ENCODE results near the gene MICALL2. TPM values are rescaled to one million over a fixed set of nuclear protein-coding genes. Genes with fewer than 3 reads are reported as not detected.

Gene MICALL2
- total and polyA plus RNA-seq, 3 donors from 2014 or later = 13.4 to 39.4 (median 29.4) TPM

GRCh38 chr7:1487466-1487865, 28.2 kb upstream of the MICALL2 start:
- Histone ChIP-seq H3K27ac (no peak overlapping the region), H3K4me1 (no peaks in the 10 kb centered on the region), H3K27me3 (no peaks in the 10 kb centered on the region), H3K36me3 (ENCODE audit: low read depth, missing control alignments) (no peaks in the 10 kb centered on the region), H3K4me3 (no peak overlapping the region), H3K9me3 (no peaks in the 10 kb centered on the region)
- no peak for DNase-seq
- 89 to 93% methylated on average over 13 to 16 of the region's 25 CpGs for WGBS, 2 donors
- intact Hi-C loops (cut with DNase I; ENCODE audit: low total_unique reads) = no loop called here
- TF ChIP-seq, protein P1, sequence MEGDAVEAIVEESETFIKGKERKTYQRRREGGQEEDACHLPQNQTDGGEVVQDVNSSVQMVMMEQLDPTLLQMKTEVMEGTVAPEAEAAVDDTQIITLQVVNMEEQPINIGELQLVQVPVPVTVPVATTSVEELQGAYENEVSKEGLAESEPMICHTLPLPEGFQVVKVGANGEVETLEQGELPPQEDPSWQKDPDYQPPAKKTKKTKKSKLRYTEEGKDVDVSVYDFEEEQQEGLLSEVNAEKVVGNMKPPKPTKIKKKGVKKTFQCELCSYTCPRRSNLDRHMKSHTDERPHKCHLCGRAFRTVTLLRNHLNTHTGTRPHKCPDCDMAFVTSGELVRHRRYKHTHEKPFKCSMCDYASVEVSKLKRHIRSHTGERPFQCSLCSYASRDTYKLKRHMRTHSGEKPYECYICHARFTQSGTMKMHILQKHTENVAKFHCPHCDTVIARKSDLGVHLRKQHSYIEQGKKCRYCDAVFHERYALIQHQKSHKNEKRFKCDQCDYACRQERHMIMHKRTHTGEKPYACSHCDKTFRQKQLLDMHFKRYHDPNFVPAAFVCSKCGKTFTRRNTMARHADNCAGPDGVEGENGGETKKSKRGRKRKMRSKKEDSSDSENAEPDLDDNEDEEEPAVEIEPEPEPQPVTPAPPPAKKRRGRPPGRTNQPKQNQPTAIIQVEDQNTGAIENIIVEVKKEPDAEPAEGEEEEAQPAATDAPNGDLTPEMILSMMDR (IDR thresholded peaks at IDR 0.05) = no peak
- TF ChIP-seq POLR2A (IDR thresholded peaks at IDR 0.05) = no peak

DNA sequence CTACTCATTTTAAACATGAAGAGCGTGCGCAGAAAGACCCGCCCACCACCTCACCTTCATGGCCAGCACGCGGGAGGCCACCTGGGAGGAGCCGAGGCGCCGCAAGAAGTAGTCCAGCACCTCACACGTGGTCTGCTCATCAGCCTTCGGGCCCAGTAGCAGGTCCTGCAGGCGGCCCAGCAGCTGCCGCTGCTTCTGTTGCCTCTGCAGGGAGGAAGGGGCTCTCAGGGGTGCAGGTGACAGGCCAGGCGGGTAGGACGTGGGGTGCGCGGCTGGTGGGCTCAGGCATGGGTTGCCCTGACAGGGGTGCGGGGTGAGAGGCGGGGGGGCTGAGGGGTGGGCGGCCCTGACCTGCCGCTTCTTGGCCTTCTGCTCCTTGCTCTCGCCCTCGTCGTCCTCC, 27.3 kb upstream of the MICALL2 start:
- intact Hi-C loops (cut with DNase I; ENCODE audit: low total_unique reads) = no loop called here
- Histone ChIP-seq H3K4me1 (no peaks in the 10 kb centered on the region), H3K4me3 (no peak overlapping the region), H3K36me3 (ENCODE audit: low read depth, missing control alignments) (no peaks in the 10 kb centered on the region), H3K9me3 (no peaks in the 10 kb centered on the region), H3K27me3 (no peaks in the 10 kb centered on the region), H3K27ac (no peak overlapping the region)
- no peak for TF ChIP-seq POLR2A (IDR thresholded peaks at IDR 0.05)
- TF ChIP-seq, protein P1 (IDR thresholded peaks at IDR 0.05) = no peak
- no peak for DNase-seq
- 86 to 92% methylated on average over 14 to 23 of the region's 23 CpGs for WGBS, 2 donors

GRCh38 chr7:1485156-1485555, 25.9 kb upstream of the MICALL2 start:
- Histone ChIP-seq H3K36me3 (ENCODE audit: low read depth, missing control alignments) (no peaks in the 10 kb centered on the region), H3K4me3 (no peak overlapping the region), H3K27me3 (no peaks in the 10 kb centered on the region), H3K27ac (no peak overlapping the region), H3K9me3 (no peaks in the 10 kb centered on the region), H3K4me1 (no peaks in the 10 kb centered on the region)
- intact Hi-C loops (cut with DNase I; ENCODE audit: low total_unique reads) = no loop called here
- WGBS, 2 donors = 96 to 98% methylated on average over 8 to 19 of the region's 19 CpGs
- DNase-seq = no peak
- no peak for TF ChIP-seq POLR2A (IDR thresholded peaks at IDR 0.05)
- TF ChIP-seq, protein P1 (IDR thresholded peaks at IDR 0.05) = no peak

DNA sequence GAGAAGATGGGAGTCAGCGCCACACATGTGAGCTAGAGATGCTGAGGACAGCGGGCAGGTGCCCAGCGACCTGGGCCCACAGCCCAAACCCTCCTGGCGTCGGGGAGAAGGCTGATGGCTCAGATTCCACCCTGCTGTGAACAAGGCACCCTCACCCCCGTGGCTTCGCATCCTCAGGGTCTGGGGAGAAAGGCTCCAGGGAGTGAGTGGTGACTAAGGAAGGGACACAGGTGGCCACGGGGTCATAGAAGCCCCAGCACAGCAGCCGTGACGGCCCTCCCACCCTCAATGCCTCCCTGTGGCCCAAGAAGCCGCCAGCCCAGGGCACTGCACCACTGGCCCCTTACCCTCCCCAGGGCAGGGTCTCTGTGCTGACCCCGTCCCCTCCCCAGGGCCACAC, 25.3 kb upstream of the MICALL2 start:
- Histone ChIP-seq H3K9me3 (no peaks in the 10 kb centered on the region), H3K27me3 (no peaks in the 10 kb centered on the region), H3K27ac (no peak overlapping the region), H3K4me1 (no peaks in the 10 kb centered on the region), H3K4me3 (no peak overlapping the region), H3K36me3 (ENCODE audit: low read depth, missing control alignments) (no peaks in the 10 kb centered on the region)
- intact Hi-C loops (cut with DNase I; ENCODE audit: low total_unique reads) = no loop called here
- no peak for DNase-seq
- WGBS, 2 donors = 88 to 94% methylated on average over 6 to 12 of the region's 12 CpGs
- TF ChIP-seq, protein P1 (IDR thresholded peaks at IDR 0.05) = no peak
- TF ChIP-seq POLR2A (IDR thresholded peaks at IDR 0.05) = no peak

All from testis (tissue), 3 donors.